NT2/D1 (cell line): ENCODE data around the gene ERICH4.

Source experiments
- SUZ12 ChIP-seq: IDR thresholded peaks from 2 replicates; pipeline ENCODE4 v1.6.1; 2011; ENCODE audit not compliant: insufficient read length, insufficient read depth; ENCODE audit errors: extremely low read depth
- ZNF274 ChIP-seq: IDR thresholded peaks from 2 replicates; pipeline ENCODE4 v1.6.1; 2011; ENCODE audit warnings: mild to moderate bottlenecking, low read depth, low read length

DNA sequence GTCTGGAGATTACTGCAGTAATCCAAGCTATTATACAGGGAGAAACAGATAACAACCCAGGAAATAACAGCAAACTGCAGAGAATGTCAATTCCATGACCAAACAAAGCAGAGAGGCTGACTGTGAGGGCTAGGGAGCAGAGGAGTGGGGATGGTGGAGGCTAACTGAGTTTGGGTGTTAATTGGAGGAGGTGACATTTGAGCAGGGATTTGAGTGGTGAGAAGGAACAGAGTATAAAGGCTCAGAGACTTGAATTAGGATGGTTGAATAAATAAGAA, 6.3 kb upstream of the ERICH4 start:
- TF ChIP-seq ZNF274 (no peak), SUZ12 (no peak)
